ENCODE results near the gene MXD4.

MXD4 gene

GRCh38 chr4:2261110-2261852, 628 bp downstream of the MXD4 start:
- DNase-seq: peak in 1 of 2 donors; percentile 62

GRCh38 chr4:2260344-2261109, 1.4 kb downstream of the MXD4 start:
- no peak for DNase-seq

DNA sequence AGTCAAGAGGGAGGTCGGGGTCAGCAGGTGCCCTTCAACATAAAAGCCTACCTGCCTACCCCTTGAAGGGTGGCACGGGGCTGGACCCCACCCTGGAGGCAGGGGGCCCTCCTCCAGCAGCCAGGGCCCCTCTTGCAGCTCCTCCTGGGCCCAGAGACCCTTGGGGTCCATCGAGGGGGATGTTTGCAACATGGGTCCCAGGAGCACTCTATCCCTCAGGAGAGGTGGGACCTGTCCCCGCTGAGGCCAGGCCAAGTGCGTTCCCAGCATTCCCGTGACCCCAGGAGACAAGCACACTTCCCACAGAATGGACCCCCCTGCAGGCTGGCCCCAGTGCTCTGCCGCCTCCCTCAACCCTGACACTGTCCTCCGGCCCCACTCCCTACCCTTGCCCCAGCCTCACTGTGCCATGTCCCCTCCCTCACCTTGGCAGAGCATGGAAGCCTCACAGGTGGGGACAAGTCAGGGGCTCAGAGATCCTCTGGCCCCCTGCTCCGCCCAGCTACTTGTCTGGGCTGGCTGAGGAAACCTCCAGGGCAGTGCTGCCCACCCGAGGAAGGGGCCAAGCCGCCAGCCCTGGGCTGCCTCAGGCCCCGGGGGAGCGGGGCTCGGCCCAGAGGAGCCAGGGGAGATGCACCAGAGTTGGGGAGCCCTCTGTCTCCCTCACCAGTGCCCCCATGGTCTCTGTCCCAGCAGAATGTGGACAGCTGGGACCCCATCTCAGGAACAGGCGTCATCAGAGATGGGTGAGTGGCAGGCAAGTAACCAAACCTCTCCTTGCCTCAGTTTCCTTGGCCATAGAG, 2.2 kb downstream of the MXD4 start:
- DNase-seq: no peak

GRCh38 chr4:2259036-2259540, 2.8 kb downstream of the MXD4 start:
- DNase-seq: no peak

DNA sequence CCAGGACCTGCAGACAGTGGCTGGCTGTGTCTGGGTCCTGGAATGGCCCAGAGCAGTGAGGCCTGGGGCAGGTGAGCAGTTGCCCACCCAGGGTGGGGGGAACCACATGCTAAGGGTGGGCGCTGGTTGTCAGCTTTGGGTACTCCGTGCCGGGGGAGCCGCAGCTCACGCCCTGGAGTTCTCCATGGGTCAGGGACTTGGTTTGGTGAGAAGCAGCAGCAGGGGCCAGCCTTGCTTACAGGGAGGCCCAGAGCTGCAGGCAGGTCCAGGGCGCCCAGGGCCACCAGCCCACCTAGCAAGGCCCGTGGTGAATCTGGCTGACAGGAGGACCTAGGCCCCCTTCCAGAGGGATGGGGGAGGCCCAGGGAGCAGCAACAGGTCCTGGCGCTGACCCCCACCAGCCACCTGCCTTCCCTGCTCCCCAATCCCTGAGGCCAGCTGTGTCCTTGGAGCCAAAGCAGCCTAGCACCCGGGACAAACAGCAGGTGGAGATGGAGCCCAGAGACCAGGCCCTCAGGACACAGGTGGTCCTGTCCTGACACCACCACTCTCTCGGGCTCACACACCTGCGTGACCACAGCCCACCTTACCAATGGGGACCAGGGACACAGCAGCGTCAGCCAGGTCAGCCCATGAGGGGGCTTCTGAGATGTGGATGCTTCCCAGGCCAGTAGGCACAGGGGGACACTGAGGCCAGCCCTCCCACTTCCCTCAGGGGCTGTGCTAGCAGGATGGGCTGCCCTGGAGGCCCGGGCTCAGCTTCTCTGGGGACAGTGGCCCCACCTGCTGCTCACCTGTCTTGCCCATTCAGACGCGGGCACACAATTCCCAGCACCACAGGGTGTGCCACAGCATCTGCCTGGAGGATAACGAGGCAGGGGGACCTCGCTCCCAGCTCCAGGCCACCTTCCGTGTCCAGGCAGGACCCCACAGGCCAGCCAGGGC, 3.5 kb downstream of the MXD4 start:
- no peak for DNase-seq

DNA sequence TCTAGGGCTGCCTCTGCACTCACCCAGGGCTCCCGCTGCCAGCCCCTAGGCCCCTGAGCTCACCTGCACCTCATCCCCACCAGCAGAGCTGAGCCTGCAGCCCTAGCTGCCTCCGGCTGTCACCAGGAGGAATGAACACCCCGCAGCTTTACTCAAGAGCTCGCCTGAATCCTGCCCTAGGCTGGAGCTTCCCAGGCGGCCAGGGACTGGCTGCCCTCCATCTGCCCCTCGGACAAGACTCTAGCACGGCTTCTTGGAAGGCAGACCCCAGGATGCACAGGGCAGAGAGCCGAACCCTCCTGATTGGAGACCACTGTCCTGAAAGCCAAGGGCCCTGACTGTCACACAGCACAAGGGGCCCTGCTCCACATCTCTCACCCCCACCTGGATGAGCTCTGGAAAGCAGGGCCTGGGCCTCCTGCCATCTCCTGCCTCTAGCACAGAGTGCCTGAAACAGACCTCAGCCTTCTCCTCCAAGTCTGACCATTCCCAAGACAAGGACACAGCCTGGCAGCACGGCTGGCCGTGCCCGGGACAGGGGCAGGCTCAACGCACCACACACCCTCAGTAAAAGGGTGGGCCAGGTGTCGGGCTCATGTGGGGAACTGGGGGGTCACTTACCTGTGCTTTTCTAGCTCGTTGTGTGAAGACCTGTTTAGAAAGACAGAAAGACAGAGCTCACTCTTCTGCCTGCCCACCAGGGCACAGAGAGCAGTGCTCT, 4.4 kb downstream of the MXD4 start:
- no peak for DNase-seq

DNA sequence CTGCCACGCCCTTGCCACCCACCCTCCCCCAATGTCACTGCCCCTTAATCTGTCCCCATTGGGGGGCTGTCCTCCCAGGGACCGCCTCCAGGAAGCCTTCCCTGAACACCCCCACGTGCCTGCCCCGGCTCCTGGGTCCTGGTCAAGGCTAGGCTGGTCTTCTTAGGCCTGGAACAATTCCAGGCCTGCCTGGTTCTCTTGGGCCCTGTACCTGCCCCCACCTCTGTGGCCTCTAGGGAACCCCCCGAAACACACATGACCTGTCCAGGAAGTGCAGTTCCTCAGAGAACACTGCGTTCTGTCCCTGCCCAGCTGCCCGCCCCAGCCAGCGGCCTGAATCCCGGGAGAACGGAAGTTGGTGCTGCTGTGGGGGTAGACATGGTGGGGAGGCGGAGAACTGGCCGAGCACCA, 5.1 kb downstream of the MXD4 start:
- DNase-seq: no peak

DNA sequence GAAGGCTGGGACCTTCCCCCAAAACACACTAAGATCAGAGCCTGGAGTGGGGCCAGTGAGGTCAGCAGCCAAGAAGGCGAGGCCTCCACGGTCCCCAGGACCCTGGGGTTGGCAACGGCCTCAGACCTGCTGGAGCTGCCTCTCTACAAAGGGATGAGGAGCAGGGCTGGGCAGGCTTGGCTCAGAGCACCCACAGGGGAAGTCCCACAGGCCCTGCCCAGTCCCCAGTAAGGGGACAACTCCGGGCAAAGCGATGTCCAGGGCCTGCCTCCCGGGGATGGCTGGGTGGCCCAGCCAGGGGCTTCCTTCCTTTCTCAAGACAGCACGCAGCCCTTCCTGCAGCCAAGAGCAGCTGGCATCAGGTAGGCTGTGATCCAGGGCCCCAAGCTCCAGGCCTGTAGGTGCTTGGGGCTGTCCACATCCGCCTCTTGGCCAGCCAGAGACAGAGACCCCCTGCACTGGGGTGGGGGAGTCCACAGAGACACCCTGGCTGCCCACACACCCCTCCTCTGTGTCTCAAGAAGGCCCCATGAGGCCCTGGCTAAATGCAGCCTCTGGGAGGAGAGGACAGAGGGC, 5.7 kb downstream of the MXD4 start:
- no peak for DNase-seq

- no peak for DNase-seq
These were observed 6.3 kb downstream of the MXD4 start for GRCh38 chr4:2255501-2256155.

GRCh38 chr4:2254665-2255500, 7.0 kb downstream of the MXD4 start:
- DNase-seq: no peak

DNA sequence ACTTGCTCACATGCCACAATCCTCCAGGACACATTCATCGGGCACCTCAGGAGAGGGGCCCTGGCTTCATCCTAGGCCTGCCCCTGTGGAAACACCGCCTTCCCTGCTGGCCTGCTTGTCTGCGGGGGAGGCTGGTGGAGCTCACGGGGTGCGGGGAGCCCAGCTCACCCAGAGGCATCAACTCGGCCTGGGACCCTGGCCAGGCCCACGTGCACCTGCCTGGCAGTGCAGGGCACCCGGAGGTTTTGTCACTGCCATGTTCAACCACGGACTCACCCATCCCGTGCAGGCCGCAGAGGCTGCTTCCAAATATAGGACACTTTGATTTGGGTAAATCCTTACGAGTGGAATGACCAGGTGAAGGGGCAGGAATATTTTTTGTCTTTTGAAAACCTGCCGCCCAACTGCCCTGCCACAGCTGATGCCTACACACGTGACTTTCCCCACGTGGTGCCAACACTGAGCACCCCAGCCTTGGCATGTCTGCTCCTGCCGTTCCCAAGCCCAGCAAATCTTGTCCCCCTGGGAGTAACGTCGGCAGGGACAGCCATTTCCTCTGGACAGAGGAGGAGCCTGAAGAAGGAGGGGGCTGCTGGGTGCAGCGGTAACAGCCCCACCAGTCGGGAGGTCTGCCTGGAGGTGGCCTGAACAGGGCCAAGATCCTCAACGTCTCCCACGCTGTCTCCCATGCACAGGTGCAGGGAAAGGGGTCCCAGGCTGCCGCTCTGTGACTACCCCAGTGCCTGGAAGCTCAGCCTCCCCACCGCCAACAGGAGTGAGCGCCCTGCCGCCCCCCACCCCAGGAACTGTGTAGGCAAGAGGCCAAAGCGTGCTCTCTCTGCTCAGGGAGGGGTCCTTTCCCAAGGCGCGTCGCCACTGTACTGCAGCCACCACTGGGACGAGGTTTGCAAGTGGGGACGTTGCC, 8.5 kb downstream of the MXD4 start:
- DNase-seq: no peak

DNA sequence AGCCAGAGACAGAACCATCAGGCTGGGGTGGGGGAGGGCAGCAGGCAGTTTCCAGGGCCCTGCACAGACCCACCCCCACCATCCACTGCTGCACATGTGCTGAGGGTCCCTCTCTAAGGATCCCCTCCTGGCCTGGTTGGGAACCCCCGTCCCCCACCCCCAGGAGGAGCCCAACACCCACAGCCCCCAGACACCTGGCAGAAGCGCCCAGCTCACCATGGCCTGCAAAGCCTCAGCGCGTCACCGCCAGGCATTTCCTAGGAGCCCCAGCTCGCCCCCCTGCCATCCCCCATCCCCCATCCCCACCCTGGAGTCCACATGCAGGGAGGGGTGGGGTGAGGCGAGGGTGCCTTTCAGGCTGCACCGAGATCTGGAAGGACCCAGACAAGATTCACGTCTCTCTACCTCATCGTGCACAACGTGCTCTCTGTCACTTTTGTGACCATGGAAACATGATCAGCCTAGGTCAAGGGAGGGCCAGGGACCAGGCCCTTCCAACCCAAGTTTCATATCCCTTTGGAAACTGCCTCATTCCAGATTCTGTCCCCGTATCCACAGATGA, 9.3 kb downstream of the MXD4 start:
- no peak for DNase-seq

- no peak for DNase-seq
These were observed 9.9 kb downstream of the MXD4 start for GRCh38 chr4:2251795-2252529.

DNA sequence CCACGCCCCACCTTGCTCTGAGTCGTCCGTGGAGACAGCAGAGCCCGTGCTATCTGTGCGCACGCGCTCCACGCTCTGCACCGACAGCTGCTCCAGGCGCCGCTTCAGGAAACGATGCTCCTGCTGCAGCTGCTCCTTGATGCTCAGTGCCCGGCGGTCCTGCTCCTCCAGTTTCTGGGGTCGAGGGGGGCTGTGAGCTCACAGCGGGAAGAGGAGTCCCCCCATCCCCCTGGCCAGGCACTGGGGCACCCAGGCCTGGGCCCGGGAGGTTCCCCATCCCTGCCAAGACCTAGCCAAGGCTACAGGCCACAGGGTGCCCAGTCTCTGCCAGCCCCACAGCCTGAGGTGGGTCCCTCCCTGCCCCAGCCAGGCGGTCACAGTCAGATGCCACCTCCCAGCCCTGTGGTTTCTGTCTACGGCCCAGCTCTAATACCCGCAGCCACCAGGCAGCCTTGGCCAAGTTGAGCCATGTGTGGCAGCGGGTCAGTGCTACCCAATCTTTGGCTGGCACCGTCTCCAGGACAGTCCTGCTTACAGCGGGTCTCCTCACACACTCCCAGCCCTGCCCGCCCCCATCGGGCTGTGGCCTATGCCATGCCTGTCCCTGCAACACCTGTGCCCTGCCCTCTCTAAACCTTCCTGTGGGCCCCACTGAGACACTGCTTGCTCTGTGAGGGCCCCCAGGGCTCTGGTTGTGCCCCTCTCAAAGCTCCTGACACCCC, 10.7 kb downstream of the MXD4 start:
- DNase-seq: no peak

- no peak for DNase-seq
These were observed 11.4 kb downstream of the MXD4 start for GRCh38 chr4:2250357-2251072.

Measured in CD4-positive, alpha-beta T cell treated with Interferon alpha-2 for 1 hour (primary cell).